HG02571 (cell line): ENCODE data around the gene ARHGAP11A.

Experiments used
- ATAC-seq: cut with Tn5 transposase; IDR thresholded peaks from one replicate; pipeline ENCODE4 v1.9.1; 2021; ENCODE audit warnings: mild to moderate bottlenecking, moderate library complexity; ENCODE audit not compliant: unreplicated experiment

Gene ARHGAP11A

DNA sequence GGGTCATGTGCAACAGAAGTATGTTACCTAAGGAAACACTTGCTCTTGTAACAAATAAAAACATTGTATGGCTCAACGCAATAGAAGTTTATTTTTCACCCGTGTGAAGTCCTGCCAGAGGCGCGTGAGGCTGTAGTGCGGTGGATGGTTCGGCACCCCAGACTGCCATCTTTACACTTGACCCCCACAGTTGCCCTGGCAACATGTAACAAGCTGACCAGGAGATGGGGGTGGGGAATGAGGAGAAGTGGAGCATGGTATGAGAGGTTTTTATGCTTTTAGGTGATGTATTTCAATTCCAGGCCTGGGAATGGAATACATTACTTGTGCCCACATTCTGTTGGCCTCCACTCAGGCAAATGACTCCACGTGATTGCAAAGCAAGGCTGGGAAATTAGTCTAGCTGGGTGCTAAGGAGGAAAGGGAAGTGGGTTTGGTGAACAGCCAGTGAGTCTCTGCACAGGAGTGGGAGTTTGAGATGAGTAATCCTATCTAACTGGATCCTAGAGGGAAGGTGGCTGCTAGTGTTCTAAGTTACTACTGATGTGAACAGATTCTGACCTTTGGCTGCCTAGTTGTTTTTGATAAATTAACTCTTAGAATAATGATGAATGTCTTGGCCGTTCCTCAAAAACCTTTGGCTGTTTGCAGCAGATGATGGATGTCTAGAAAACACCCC, 68.7 kb downstream of the ARHGAP11A start:
- no peak for ATAC-seq

DNA sequence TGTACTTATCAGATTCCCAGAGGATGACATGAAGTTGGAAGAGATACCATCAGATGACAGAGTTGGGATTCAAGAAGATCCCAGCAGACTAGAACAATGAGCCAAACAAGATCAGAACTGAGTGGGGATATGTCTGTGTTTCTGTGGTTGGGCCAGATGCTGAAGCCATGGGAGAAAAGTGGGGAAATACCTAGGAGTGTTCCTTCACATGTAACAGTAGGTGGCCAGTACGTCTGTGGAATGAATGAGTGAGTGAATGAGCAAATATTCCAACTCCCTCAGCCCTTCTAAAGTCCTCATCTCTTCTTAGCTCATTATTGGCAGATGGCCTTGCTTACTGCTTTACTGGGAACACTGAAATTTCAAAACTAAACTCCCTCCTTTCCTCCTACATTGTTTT, 70.3 kb downstream of the ARHGAP11A start:
- no peak for ATAC-seq

DNA sequence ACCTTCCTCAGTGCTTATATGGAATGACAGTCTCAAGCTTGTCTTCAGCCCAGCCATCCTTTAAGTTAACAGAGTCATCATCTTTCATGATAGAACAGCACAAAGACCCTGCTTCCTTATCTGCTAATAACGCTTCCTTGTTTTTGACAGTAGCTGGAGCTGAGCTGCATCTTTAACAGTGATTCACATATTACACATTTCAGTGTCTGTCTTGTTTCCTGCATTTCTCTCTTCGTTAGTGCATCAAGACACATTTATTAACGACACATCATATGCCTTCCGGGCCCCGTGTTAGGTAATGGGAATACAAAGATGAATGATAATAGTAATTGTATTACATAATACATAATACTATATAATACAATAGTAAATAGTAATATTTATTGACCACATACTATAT, 72.3 kb downstream of the ARHGAP11A start:
- ATAC-seq = no peak

DNA sequence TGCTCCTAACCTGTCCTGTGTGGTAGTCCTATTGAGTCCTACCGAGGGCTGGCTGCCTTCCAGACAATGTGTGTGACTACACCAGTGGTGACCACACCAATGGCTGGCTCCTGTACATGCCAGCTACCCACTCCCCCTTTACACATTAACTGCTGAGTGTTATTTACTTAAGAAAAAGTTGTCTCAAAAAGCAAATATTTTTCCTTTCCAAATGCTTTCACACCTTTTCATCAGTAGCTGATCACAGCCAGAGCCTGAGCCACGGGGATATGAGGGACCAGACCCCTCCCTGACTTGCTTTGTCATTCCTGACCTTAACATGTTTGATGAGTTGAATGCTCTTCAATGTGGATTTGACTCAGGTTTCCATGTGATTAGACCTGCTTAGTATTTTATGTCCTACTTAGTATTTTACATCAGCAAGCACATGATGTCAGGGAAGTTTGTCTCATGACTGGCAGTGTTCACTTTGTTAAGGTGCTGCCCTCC, 72.9 kb downstream of the ARHGAP11A start:
- no peak for ATAC-seq
